ENCODE measurements around the gene NOVA2.
A peak's percentile ranks its signal among the peaks of the same experiment; 100 is the strongest.

NOVA2 gene

GRCh38 chr19:45889210-45889885, 84.3 kb downstream of the NOVA2 start:
- Histone ChIP-seq H3K9ac (ENCODE audit: low read length in 2 of 2) (no peak overlapping the region), H3K9me3 (ENCODE audit: control insufficient read depth in 2 of 2, low read length in 2 of 2) (no peaks in the 10 kb centered on the region), H3K4me1 (ENCODE audit: control insufficient read depth, insufficient read depth, low read length) (peaks cover 23% of the 10 kb centered on the region), H3K36me3 (ENCODE audit: control insufficient read depth in 2 of 2, insufficient read depth in 2 of 2, low read length in 2 of 2) (peaks cover 0 to 5% of the 10 kb centered on the region in 2 donors), H3K4me3 (ENCODE audit: low read length in 2 of 2) (no peak overlapping the region), H3K27me3 (ENCODE audit: control insufficient read depth in 1 of 2, insufficient read depth in 2 of 2, low read length in 2 of 2) (no peaks in the 10 kb centered on the region), H3K27ac (ENCODE audit: low read length) (no peak overlapping the region)

- H3K27me3 ChIP-seq (ENCODE audit: control insufficient read depth in 1 of 2, insufficient read depth in 2 of 2, low read length in 2 of 2): no peaks in the 10 kb centered on the region
- H3K36me3 ChIP-seq (ENCODE audit: control insufficient read depth in 2 of 2, insufficient read depth in 2 of 2, low read length in 2 of 2): peaks cover 0 to 5% of the 10 kb centered on the region in 2 donors
- peak overlapping the region; percentile 93 for H3K27ac ChIP-seq (ENCODE audit: low read length)
- no peaks in the 10 kb centered on the region for H3K9me3 ChIP-seq (ENCODE audit: control insufficient read depth in 2 of 2, low read length in 2 of 2)
- peak overlapping the region; percentile 82 to 98 for H3K9ac ChIP-seq (ENCODE audit: low read length in 2 of 2)
- peaks cover 43% of the 10 kb centered on the region for H3K4me1 ChIP-seq (ENCODE audit: control insufficient read depth, insufficient read depth, low read length)
- peak overlapping the region; percentile 67 to 83 for H3K4me3 ChIP-seq (ENCODE audit: low read length in 2 of 2)
Measured at GRCh38 chr19:45887200-45887710, 86.4 kb downstream of the NOVA2 start.

- Histone ChIP-seq H3K36me3 (ENCODE audit: control insufficient read depth in 2 of 2, insufficient read depth in 2 of 2, low read length in 2 of 2) (peaks cover 0 to 5% of the 10 kb centered on the region in 2 donors), H3K4me1 (ENCODE audit: control insufficient read depth, insufficient read depth, low read length) (peaks cover 46% of the 10 kb centered on the region)
Measured at GRCh38 chr19:45886427-45887199, 87.1 kb downstream of the NOVA2 start.

GRCh38 chr19:45885556-45886426, 87.9 kb downstream of the NOVA2 start, which contains the start of gene IRF2BP1:
Gene IRF2BP1 (minus strand): TSS chr19:45886141. CDS start chr19:45885774, 367 bp downstream.
- H3K4me1 ChIP-seq (ENCODE audit: control insufficient read depth, insufficient read depth, low read length): peaks cover 46% of the 10 kb centered on the region
- peak within 1 kb of the TSS; percentile 93 for H3K27ac ChIP-seq (ENCODE audit: low read length)
- H3K9ac ChIP-seq (ENCODE audit: low read length in 2 of 2): peak within 1 kb of the TSS; percentile 82 to 98

More at GRCh38 chr19:45886427-45887199, 87.1 kb downstream of the NOVA2 start:
- Histone ChIP-seq H3K27me3 (ENCODE audit: control insufficient read depth in 1 of 2, insufficient read depth in 2 of 2, low read length in 2 of 2) (no peaks in the 10 kb centered on the region), H3K4me3 (ENCODE audit: low read length in 2 of 2) (peak overlapping the region; percentile 67 to 83), H3K27ac (ENCODE audit: low read length) (peak overlapping the region; percentile 93), H3K9ac (ENCODE audit: low read length in 2 of 2) (peak overlapping the region; percentile 82 to 98), H3K9me3 (ENCODE audit: control insufficient read depth in 2 of 2, low read length in 2 of 2) (no peaks in the 10 kb centered on the region)

GRCh38 chr19:45884682-45885555, 88.7 kb downstream of the NOVA2 start:
- Histone ChIP-seq H3K4me3 (ENCODE audit: low read length in 2 of 2) (peak overlapping the region; percentile 66 to 83), H3K9me3 (ENCODE audit: control insufficient read depth in 2 of 2, low read length in 2 of 2) (no peaks in the 10 kb centered on the region), H3K4me1 (ENCODE audit: control insufficient read depth, insufficient read depth, low read length) (peaks cover 46% of the 10 kb centered on the region), H3K9ac (ENCODE audit: low read length in 2 of 2) (peak overlapping the region; percentile 69 to 82), H3K36me3 (ENCODE audit: control insufficient read depth in 2 of 2, insufficient read depth in 2 of 2, low read length in 2 of 2) (peaks cover 0 to 2% of the 10 kb centered on the region in 2 donors), H3K27me3 (ENCODE audit: control insufficient read depth in 1 of 2, insufficient read depth in 2 of 2, low read length in 2 of 2) (no peaks in the 10 kb centered on the region), H3K27ac (ENCODE audit: low read length) (peak overlapping the region; percentile 93)

More at GRCh38 chr19:45885556-45886426, 87.9 kb downstream of the NOVA2 start, which contains the start of gene IRF2BP1:
- H3K4me3 ChIP-seq (ENCODE audit: low read length in 2 of 2): peak within 1 kb of the TSS; percentile 67 to 83
- no peaks in the 10 kb centered on the region for H3K27me3 ChIP-seq (ENCODE audit: control insufficient read depth in 1 of 2, insufficient read depth in 2 of 2, low read length in 2 of 2)
- H3K36me3 ChIP-seq (ENCODE audit: control insufficient read depth in 2 of 2, insufficient read depth in 2 of 2, low read length in 2 of 2): peaks cover 0 to 5% of the 10 kb centered on the region in 2 donors
- no peaks in the 10 kb centered on the region for H3K9me3 ChIP-seq (ENCODE audit: control insufficient read depth in 2 of 2, low read length in 2 of 2)

GRCh38 chr19:45883881-45884681, 89.6 kb downstream of the NOVA2 start:
- Histone ChIP-seq H3K9me3 (ENCODE audit: control insufficient read depth in 2 of 2, low read length in 2 of 2) (no peaks in the 10 kb centered on the region), H3K4me1 (ENCODE audit: control insufficient read depth, insufficient read depth, low read length) (peaks cover 46% of the 10 kb centered on the region), H3K27me3 (ENCODE audit: control insufficient read depth in 1 of 2, insufficient read depth in 2 of 2, low read length in 2 of 2) (peaks cover 0 to 2% of the 10 kb centered on the region in 2 donors), H3K4me3 (ENCODE audit: low read length in 2 of 2) (peak overlapping the region in 1 of 2 donors; percentile 44), H3K36me3 (ENCODE audit: control insufficient read depth in 2 of 2, insufficient read depth in 2 of 2, low read length in 2 of 2) (peaks cover 0 to 2% of the 10 kb centered on the region in 2 donors), H3K27ac (ENCODE audit: low read length) (no peak overlapping the region), H3K9ac (ENCODE audit: low read length in 2 of 2) (no peak overlapping the region)
